WTC11 (cell line): ENCODE measurements around the gene LNX1. TPM values are rescaled to one million over a fixed set of nuclear protein-coding genes. Genes with fewer than 3 reads are reported as not detected.
A peak's percentile ranks its signal among the peaks of the same experiment; 100 is the strongest.

Experiments
- ATAC-seq: fragments of 200-7000 bp; cut with Tn5 transposase; 2 replicates; pipeline ENCODE4 v1.10.0; 2021; ENCODE audit warnings: mild to moderate bottlenecking, moderate library complexity
- CTCF ChIA-PET: fragments of 300-600 bp; sonication (Branson Sonifier 250); formaldehyde crosslinking; loops from one replicate; lab custom pipeline; 2021; ENCODE audit warnings: antibody characterized with exemption; lab: Charles Lee
- POLR2A ChIA-PET: fragments of 350-600 bp; sonication (Branson Sonifier 250); formaldehyde crosslinking; loops from one replicate; lab custom pipeline; 2021; ENCODE audit warnings: antibody characterized with exemption; lab: Charles Lee
- DNase-seq: peaks from one replicate; pipeline ENCODE4 v3.0.0; 2021; ENCODE audit warnings: low spot score
- H3K27ac Mint-ChIP-seq: 2 replicates; pipeline ENCODE4 v1.8.0; 2021; ENCODE audit warnings: mixed read lengths
- H3K27me3 Mint-ChIP-seq: 2 replicates; pipeline ENCODE4 v1.8.0; 2021; ENCODE audit warnings: low read depth, mild to moderate bottlenecking, moderate library complexity, mixed read lengths
- H3K36me3 Mint-ChIP-seq: 2 replicates; pipeline ENCODE4 v1.8.0; 2021; ENCODE audit warnings: mixed read lengths
- H3K4me1 Mint-ChIP-seq: 2 replicates; pipeline ENCODE4 v1.8.0; 2022; ENCODE audit warnings: mixed read lengths
- H3K4me3 Mint-ChIP-seq: 2 replicates; pipeline ENCODE4 v1.8.0; 2021; ENCODE audit warnings: mild to moderate bottlenecking, moderate library complexity, mixed read lengths
- H3K9me3 Mint-ChIP-seq: 2 replicates; pipeline ENCODE4 v1.8.0; 2021; ENCODE audit warnings: mixed read lengths
- AFF4 ChIP-seq: sonication (generic); formaldehyde crosslinking; IDR thresholded peaks from 2 replicates; pipeline ENCODE4 v1.8.1; 2023; ENCODE audit warnings: mild to moderate bottlenecking, missing genetic modification reagents, borderline replicate concordance
- AR ChIP-seq: fragments of 250-450 bp; sonication (Bioruptor Pico); IDR thresholded peaks from 2 replicates; pipeline ENCODE4 v1.9.0; 2021; ENCODE audit warnings: mild to moderate bottlenecking
- ATF1 ChIP-seq: sonication (generic); formaldehyde crosslinking; IDR thresholded peaks from 2 replicates; pipeline ENCODE4 v1.8.1; 2023; ENCODE audit warnings: mild to moderate bottlenecking, moderate library complexity, missing genetic modification reagents
- CTCF ChIP-seq: fragments of 200-600 bp; IDR thresholded peaks from 2 replicates; pipeline ENCODE4 v1.8.0; 2022; ENCODE audit warnings: antibody characterized with exemption
- FOXJ3 ChIP-seq: sonication (generic); formaldehyde crosslinking; IDR thresholded peaks from 2 replicates; pipeline ENCODE4 v1.9.0; 2021; ENCODE audit warnings: missing genetic modification reagents, mild to moderate bottlenecking, borderline replicate concordance
- GRHL2 ChIP-seq: fragments of 250-450 bp; sonication (Bioruptor Pico); IDR thresholded peaks from 2 replicates; pipeline ENCODE4 v1.8.0; 2022; ENCODE audit warnings: mild to moderate bottlenecking, moderate library complexity; ENCODE audit not compliant: insufficient replicate concordance, severe bottlenecking
- JUN ChIP-seq: sonication (generic); formaldehyde crosslinking; IDR thresholded peaks from 2 replicates; pipeline ENCODE4 v1.8.0; 2023; ENCODE audit warnings: mild to moderate bottlenecking, missing genetic modification reagents
- MAX ChIP-seq: sonication (generic); formaldehyde crosslinking; IDR thresholded peaks from 2 replicates; pipeline ENCODE4 v1.8.0; 2022; ENCODE audit warnings: mild to moderate bottlenecking, missing genetic modification reagents
- NR1H2 ChIP-seq: sonication (generic); formaldehyde crosslinking; IDR thresholded peaks from 2 replicates; pipeline ENCODE4 v1.9.0; 2021; ENCODE audit warnings: mild to moderate bottlenecking, moderate library complexity, missing genetic modification reagents
- NR2C2 ChIP-seq: sonication (generic); formaldehyde crosslinking; IDR thresholded peaks from 2 replicates; pipeline ENCODE4 v1.8.0; 2022; ENCODE audit warnings: mild to moderate bottlenecking, missing genetic modification reagents
- RORB ChIP-seq: fragments of 250-450 bp; sonication (Bioruptor Pico); IDR thresholded peaks from 2 replicates; pipeline ENCODE4 v1.9.0; 2021; ENCODE audit warnings: mild to moderate bottlenecking
- SMAD3 ChIP-seq: sonication (generic); formaldehyde crosslinking; IDR thresholded peaks from 2 replicates; pipeline ENCODE4 v1.8.0; 2022; ENCODE audit warnings: missing genetic modification reagents, mild to moderate bottlenecking, borderline replicate concordance
- SMAD4 ChIP-seq: sonication (generic); formaldehyde crosslinking; IDR thresholded peaks from 2 replicates; pipeline ENCODE4 v1.8.0; 2022; ENCODE audit warnings: mild to moderate bottlenecking, missing genetic modification reagents
- TEAD4 ChIP-seq: sonication (generic); formaldehyde crosslinking; IDR thresholded peaks from 2 replicates; pipeline ENCODE4 v1.8.0; 2022; ENCODE audit warnings: mild to moderate bottlenecking, missing genetic modification reagents
- USF1 ChIP-seq: sonication (generic); formaldehyde crosslinking; IDR thresholded peaks from 2 replicates; pipeline ENCODE4 v1.8.0; 2022; ENCODE audit warnings: mild to moderate bottlenecking, missing genetic modification reagents
- ZNF219 ChIP-seq: sonication (generic); formaldehyde crosslinking; IDR thresholded peaks from 2 replicates; pipeline ENCODE4 v1.8.0; 2023; ENCODE audit warnings: missing genetic modification reagents, mild to moderate bottlenecking, borderline replicate concordance
- ZNF396 ChIP-seq: fragments of 250-450 bp; sonication (Bioruptor Pico); IDR thresholded peaks from 2 replicates; pipeline ENCODE4 v1.8.0; 2021; ENCODE audit warnings: mild to moderate bottlenecking, moderate library complexity, borderline replicate concordance
- ZNF512 ChIP-seq: sonication (generic); formaldehyde crosslinking; IDR thresholded peaks from 2 replicates; pipeline ENCODE4 v1.8.1; 2022; ENCODE audit warnings: missing genetic modification reagents, borderline replicate concordance
- ZNF671 ChIP-seq: fragments of 250-450 bp; sonication (Bioruptor Pico); IDR thresholded peaks from 2 replicates; pipeline ENCODE4 v1.8.0; 2021; ENCODE audit warnings: mild to moderate bottlenecking
- total RNA-seq: library from RNA; stranded (reverse); gene quantifications from 3 replicates; pipeline ENCODE4 v1.2.3, GENCODE V29; 2021

The LNX1 gene
- total RNA-seq, 1 experiment from 2014 or later: 5.9 TPM

- TF ChIP-seq NR2C2 (CRISPR knock-in tag) (no peak), ZNF219 (CRISPR knock-in tag) (no peak), AFF4 (no peak), TEAD4 (no peak), JUN (CRISPR knock-in tag) (no peak), FOXJ3 (no peak), ZNF512 (CRISPR knock-in tag) (no peak)
Measured at GRCh38 chr4:53450773-53451172, 140.5 kb downstream of the LNX1 start (continued).

GRCh38 chr4:53444954-53445353, 146.3 kb downstream of the LNX1 start:
- H3K4me3 Mint-ChIP-seq: no peak overlapping the region
- peaks cover 19% of the 10 kb centered on the region for H3K36me3 Mint-ChIP-seq
- peak overlapping the region; percentile 5; the same call in 1 of the 2 replicates for H3K27ac Mint-ChIP-seq
- peaks cover 4% of the 10 kb centered on the region; the same call in 1 of the 2 replicates for H3K4me1 Mint-ChIP-seq
- ATAC-seq (no peak), DNase-seq (no peak)
- TF ChIP-seq SMAD4 (CRISPR knock-in tag) (no peak), CTCF (no peak), MAX (CRISPR knock-in tag) (no peak), USF1 (CRISPR knock-in tag) (no peak), ZNF219 (CRISPR knock-in tag) (no peak), ZNF396 (CRISPR knock-in tag) (no peak), GRHL2 (CRISPR knock-in tag) (no peak), ZNF671 (no peak), RORB (CRISPR knock-in tag) (no peak), NR1H2 (no peak), ATF1 (no peak), AR (no peak), SMAD3 (no peak)
- TF ChIP-seq, all 79 proteins: peak for 0
- H3K9me3 Mint-ChIP-seq: no peaks in the 10 kb centered on the region
- CTCF ChIA-PET: no interaction called here
- no peaks in the 10 kb centered on the region for H3K27me3 Mint-ChIP-seq
- POLR2A ChIA-PET: no interaction called here
